Type B pancreatic cell (in vitro differentiated cells): ENCODE data around the gene ZFYVE9. TPM values are rescaled to one million over a fixed set of nuclear protein-coding genes. Genes with fewer than 3 reads are reported as not detected.

Experiments used
- DNase-seq: peaks from one replicate; pipeline ENCODE4 v3.0.0; 2021; ENCODE audit warnings: mixed read lengths; ENCODE audit not compliant: unreplicated experiment; ENCODE audit errors: extremely low spot score
- H3K27ac Mint-ChIP-seq: 2 replicates; pipeline ENCODE4 v1.8.0; 2021; ENCODE audit warnings: mild to moderate bottlenecking, mixed read lengths
- H3K27me3 Mint-ChIP-seq: 2 replicates; pipeline ENCODE4 v1.8.0; 2021; ENCODE audit warnings: mixed read lengths
- H3K36me3 Mint-ChIP-seq: 2 replicates; pipeline ENCODE4 v1.8.0; 2021; ENCODE audit warnings: mixed read lengths
- H3K4me1 Mint-ChIP-seq: one replicate; pipeline ENCODE4 v1.8.0; 2021; ENCODE audit warnings: mixed read lengths; ENCODE audit not compliant: unreplicated experiment
- H3K4me3 Mint-ChIP-seq: 2 replicates; pipeline ENCODE4 v1.8.0; 2021; ENCODE audit warnings: mild to moderate bottlenecking, mixed read lengths
- H3K9me3 Mint-ChIP-seq: 2 replicates; pipeline ENCODE4 v1.8.0; 2021; ENCODE audit warnings: mixed read lengths
- CTCF ChIP-seq: fragments of 200-600 bp; sonication (generic); conservative IDR thresholded peaks from 2 replicates; pipeline ENCODE4 v1.5.0; 2021; ENCODE audit warnings: antibody characterized with exemption, mild to moderate bottlenecking
- total RNA-seq: library from RNA; stranded (reverse); gene quantifications from 2 replicates; pipeline ENCODE4 v1.2.1, GENCODE V29; 2021; ENCODE audit warnings: low replicate concordance

Gene ZFYVE9
- total RNA-seq, 1 donor from 2014 or later = 30.6 TPM

- DNase-seq = no peak
- peaks cover 9% of the 10 kb centered on the region for H3K4me1 Mint-ChIP-seq
- H3K9me3 Mint-ChIP-seq = no peaks in the 10 kb centered on the region
- no peak overlapping the region for H3K27ac Mint-ChIP-seq
- no peaks in the 10 kb centered on the region for H3K27me3 Mint-ChIP-seq
- peaks cover 6% of the 10 kb centered on the region for H3K36me3 Mint-ChIP-seq
- H3K4me3 Mint-ChIP-seq = no peak overlapping the region
- TF ChIP-seq CTCF = no peak
Measured at GRCh38 chr1:52192024-52192423, 50.1 kb downstream of the ZFYVE9 start.

DNA sequence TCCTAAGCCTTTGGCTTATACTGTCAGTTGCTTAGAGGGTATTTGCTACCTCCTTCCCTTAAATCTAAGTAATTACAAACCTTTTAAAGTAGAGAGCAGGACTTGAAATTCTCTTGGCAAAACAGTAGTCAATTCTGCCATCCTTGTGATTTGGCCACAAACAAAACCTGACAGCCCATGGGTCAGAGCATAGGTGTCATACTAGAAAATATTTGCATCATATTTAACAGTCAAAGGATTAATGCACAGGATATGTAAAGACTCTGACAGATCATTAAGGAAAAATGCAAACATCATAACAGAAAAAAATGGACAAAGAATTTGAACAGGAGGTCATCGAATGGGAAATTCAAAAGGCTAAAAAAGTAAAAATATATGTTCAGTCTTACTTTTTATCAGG is 50.5 kb downstream of the ZFYVE9 start:
- no peak for TF ChIP-seq CTCF
- DNase-seq = no peak
- Mint-ChIP-seq H3K27me3 (no peaks in the 10 kb centered on the region), H3K27ac (no peak overlapping the region), H3K4me1 (peaks cover 9% of the 10 kb centered on the region), H3K36me3 (peaks cover 6% of the 10 kb centered on the region), H3K9me3 (no peaks in the 10 kb centered on the region), H3K4me3 (no peak overlapping the region)

- no peaks in the 10 kb centered on the region for H3K27me3 Mint-ChIP-seq
- no peak for TF ChIP-seq CTCF
- H3K27ac Mint-ChIP-seq = no peak overlapping the region
- peaks cover 3% of the 10 kb centered on the region for H3K36me3 Mint-ChIP-seq
- no peak for DNase-seq
- peaks cover 9% of the 10 kb centered on the region for H3K4me1 Mint-ChIP-seq
- no peak overlapping the region for H3K4me3 Mint-ChIP-seq
- H3K9me3 Mint-ChIP-seq = no peaks in the 10 kb centered on the region
Measured at GRCh38 chr1:52193985-52194384, 52.1 kb downstream of the ZFYVE9 start.

- no peak for DNase-seq
- Mint-ChIP-seq H3K36me3 (no peaks in the 10 kb centered on the region), H3K9me3 (no peaks in the 10 kb centered on the region), H3K27me3 (no peaks in the 10 kb centered on the region), H3K4me1 (peaks cover 9% of the 10 kb centered on the region), H3K27ac (no peak overlapping the region), H3K4me3 (no peak overlapping the region)
- no peak for TF ChIP-seq CTCF
Measured at GRCh38 chr1:52195161-52195560, 53.3 kb downstream of the ZFYVE9 start.

- DNase-seq = no peak
- Mint-ChIP-seq H3K9me3 (no peaks in the 10 kb centered on the region), H3K4me1 (peaks cover 14% of the 10 kb centered on the region), H3K27ac (no peak overlapping the region), H3K36me3 (peaks cover 5% of the 10 kb centered on the region), H3K4me3 (no peak overlapping the region), H3K27me3 (no peaks in the 10 kb centered on the region)
- no peak for TF ChIP-seq CTCF
Measured at GRCh38 chr1:52203935-52204625, 62.2 kb downstream of the ZFYVE9 start.
